HepG2 (cell line): ENCODE results near the gene IPO13. TPM values are rescaled to one million over a fixed set of nuclear protein-coding genes. Genes with fewer than 3 reads are reported as not detected.
A peak's percentile ranks its signal among the peaks of the same experiment; 100 is the strongest.

Experiments
- DZIP1 ChIP-seq: sonication (generic); formaldehyde crosslinking; IDR thresholded peaks from 2 replicates; pipeline ENCODE4 v1.5.0; 2020; ENCODE audit warnings: mild to moderate bottlenecking, missing genetic modification reagents
- EEA1 ChIP-seq: sonication (generic); formaldehyde crosslinking; IDR thresholded peaks from 2 replicates; pipeline ENCODE4 v1.5.1; 2020; ENCODE audit warnings: mild to moderate bottlenecking, missing genetic modification reagents, borderline replicate concordance
- KIAA2018 ChIP-seq: sonication (generic); formaldehyde crosslinking; IDR thresholded peaks from 2 replicates; pipeline ENCODE4 v1.5.0; 2020; ENCODE audit warnings: mild to moderate bottlenecking, missing genetic modification reagents, borderline replicate concordance
- MIER3 ChIP-seq: IDR thresholded peaks from 2 replicates; pipeline ENCODE4 v1.6.1; 2016; ENCODE audit warnings: missing compliant biosample characterization, borderline replicate concordance
- PHF8 ChIP-seq: sonication (generic); formaldehyde crosslinking; IDR thresholded peaks from 2 replicates; pipeline ENCODE4 v1.5.0; 2020; ENCODE audit warnings: missing genetic modification reagents
- SSRP1 ChIP-seq: IDR thresholded peaks from 2 replicates; pipeline ENCODE4 v1.6.1; 2016; ENCODE audit warnings: control low read depth
- ZNF331 ChIP-seq: sonication (generic); formaldehyde crosslinking; IDR thresholded peaks from 2 replicates; pipeline ENCODE4 v1.4.0; 2020; ENCODE audit warnings: missing genetic modification reagents
- ZSCAN25 ChIP-seq: sonication (generic); formaldehyde crosslinking; IDR thresholded peaks from 2 replicates; pipeline ENCODE4 v1.8.0; 2022; ENCODE audit warnings: mild to moderate bottlenecking, missing genetic modification reagents
- polyA plus RNA-seq, 8 experiments: library from polyadenylated mRNA; depleted of rRNA in 3 of 8; stranded (reverse) in 7 of 8; unstranded in 1 of 8; fragments of >200 nt; fragmentation: Illumina TruSeq in 4 of 8; extraction: Trizol in 4 of 8; gene quantifications; 2 replicates each; pipeline versions ENCODE4 v1.2.1 to v1.2.3, GENCODE V29; 2011 to 2016; ENCODE audit warnings: low read depth in 4 of 8, missing spikeins in 1 of 8, mixed read lengths in 1 of 8; ENCODE audit not compliant: insufficient read depth in 1 of 8
- total RNA-seq, 5 experiments: library from RNA; depleted of rRNA; stranded (reverse); fragments of >200 nt; fragmentation: Illumina TruSeq; extraction: Trizol; gene quantifications; 2 replicates each; pipeline ENCODE4 v1.2.3, GENCODE V29; 2016; ENCODE audit warnings: low read depth in 1 of 5
- TF ChIP-seq, protein P1 (sequence below): IDR thresholded peaks from 2 replicates; pipeline ENCODE4 v1.6.1; 2012; ENCODE audit warnings: inconsistent platforms
- TF ChIP-seq, protein P2 (sequence below): sonication (generic); formaldehyde crosslinking; IDR thresholded peaks from 2 replicates; pipeline ENCODE4 v1.4.0; 2020; ENCODE audit warnings: missing genetic modification reagents

The IPO13 gene
- total and polyA plus RNA-seq, 2 of the 13 experiments (the other 11 are each of a cell fraction or from before 2014, with no cell fraction given), result 12.9 to 15.6 TPM

DNA sequence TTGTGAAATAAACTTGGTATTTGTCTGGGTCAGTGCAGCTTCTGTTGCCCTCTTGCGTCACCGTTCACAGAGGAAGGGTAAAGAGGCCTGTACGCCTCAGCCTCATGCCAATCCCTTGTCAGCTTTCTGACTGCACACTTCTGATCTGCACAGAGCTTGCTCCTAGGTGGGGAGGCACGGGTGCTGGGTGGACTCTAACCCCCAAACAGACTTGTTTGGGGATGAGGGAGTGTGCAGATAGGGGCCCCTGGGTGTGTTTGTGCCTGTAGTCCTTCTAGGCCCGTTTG lies 31.5 kb downstream of the IPO13 start (continued):
- 0 out of 2 replicates have a peak, but pooled peaks have one; percentile 39 for TF ChIP-seq DZIP1 (CRISPR knock-in tag)
- TF ChIP-seq MIER3 (CRISPR knock-in tag), result 0 out of 2 replicates have a peak, but pooled peaks have one; percentile 17
- 0 out of 2 replicates have a peak, but pooled peaks have one; percentile 5 for TF ChIP-seq ZSCAN25
- peak; percentile 37; the same call in 1 of the 2 replicates for TF ChIP-seq ZNF331 (CRISPR knock-in tag)
- TF ChIP-seq EEA1 (CRISPR knock-in tag), result 0 out of 2 replicates have a peak, but pooled peaks have one; percentile 18
- no peak for TF ChIP-seq KIAA2018
- TF ChIP-seq SSRP1 (CRISPR knock-in tag), result 0 out of 2 replicates have a peak, but pooled peaks have one; percentile 12
- TF ChIP-seq PHF8 (CRISPR knock-in tag), result no peak
- TF ChIP-seq, protein P1, sequence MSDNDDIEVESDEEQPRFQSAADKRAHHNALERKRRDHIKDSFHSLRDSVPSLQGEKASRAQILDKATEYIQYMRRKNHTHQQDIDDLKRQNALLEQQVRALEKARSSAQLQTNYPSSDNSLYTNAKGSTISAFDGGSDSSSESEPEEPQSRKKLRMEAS, result 0 out of 2 replicates have a peak, but pooled peaks have one; percentile 17
- TF ChIP-seq, protein P2, sequence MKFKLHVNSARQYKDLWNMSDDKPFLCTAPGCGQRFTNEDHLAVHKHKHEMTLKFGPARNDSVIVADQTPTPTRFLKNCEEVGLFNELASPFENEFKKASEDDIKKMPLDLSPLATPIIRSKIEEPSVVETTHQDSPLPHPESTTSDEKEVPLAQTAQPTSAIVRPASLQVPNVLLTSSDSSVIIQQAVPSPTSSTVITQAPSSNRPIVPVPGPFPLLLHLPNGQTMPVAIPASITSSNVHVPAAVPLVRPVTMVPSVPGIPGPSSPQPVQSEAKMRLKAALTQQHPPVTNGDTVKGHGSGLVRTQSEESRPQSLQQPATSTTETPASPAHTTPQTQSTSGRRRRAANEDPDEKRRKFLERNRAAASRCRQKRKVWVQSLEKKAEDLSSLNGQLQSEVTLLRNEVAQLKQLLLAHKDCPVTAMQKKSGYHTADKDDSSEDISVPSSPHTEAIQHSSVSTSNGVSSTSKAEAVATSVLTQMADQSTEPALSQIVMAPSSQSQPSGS (CRISPR knock-in tag), result peak; percentile 25; the same call in 1 of the 2 replicates
